Tongue (tissue), 2 donors: ENCODE data around the gene LSM4. TPM values are rescaled to one million over a fixed set of nuclear protein-coding genes. Genes with fewer than 3 reads are reported as not detected.

Experiments
- DNase-seq: peaks from one replicate; pipeline ENCODE4 v3.0.0-alpha.2; 2015
- total RNA-seq: library from RNA; depleted of rRNA; stranded (reverse); fragments of >200 nt; gene quantifications from one replicate; pipeline ENCODE4 v1.2.3, GENCODE V29; 2014

Gene LSM4
- total RNA-seq, 1 donor from 2014 or later, result 143 TPM

GRCh38 chr19:18310966-18311365 is 11.9 kb downstream of the LSM4 start:
- no peak for DNase-seq

DNA sequence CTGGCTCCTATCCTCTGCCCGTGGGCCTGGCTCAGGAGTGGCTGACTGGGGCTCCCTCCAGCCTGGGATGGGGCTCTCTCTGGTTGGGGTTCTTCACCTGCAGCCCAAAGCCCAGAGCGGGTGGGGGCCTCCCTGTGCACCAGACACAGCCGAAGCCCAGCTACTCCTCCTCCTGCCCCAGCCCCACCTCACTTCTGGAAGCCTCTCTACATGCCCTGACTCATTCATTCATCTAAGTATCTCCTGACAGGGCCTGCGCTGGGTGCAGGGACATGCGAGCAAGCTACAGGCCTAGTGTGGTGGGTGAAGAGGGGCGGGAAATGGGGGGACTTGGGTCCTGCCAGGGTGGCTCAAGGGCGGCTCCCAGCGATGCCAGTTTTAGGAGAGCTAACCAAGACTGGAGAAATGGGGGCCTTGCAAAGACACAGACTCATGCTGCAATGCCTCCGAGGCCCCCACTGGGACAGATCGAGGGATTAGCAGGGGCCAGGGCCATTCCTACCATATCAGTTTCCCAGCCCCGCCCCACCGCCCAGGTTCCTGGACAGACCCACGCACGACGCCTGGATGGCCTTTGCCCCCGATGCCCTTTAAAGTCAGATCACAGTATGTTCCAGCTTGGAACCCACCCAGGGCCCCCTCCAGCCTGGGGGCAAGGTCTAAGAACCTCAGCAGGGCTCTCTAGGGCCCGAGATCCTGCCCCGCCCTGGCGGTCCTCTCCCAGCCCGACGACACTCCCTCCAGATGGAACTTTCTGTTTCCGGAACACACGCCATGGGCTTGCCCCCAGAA is 12.6 kb downstream of the LSM4 start:
- no peak for DNase-seq

DNA sequence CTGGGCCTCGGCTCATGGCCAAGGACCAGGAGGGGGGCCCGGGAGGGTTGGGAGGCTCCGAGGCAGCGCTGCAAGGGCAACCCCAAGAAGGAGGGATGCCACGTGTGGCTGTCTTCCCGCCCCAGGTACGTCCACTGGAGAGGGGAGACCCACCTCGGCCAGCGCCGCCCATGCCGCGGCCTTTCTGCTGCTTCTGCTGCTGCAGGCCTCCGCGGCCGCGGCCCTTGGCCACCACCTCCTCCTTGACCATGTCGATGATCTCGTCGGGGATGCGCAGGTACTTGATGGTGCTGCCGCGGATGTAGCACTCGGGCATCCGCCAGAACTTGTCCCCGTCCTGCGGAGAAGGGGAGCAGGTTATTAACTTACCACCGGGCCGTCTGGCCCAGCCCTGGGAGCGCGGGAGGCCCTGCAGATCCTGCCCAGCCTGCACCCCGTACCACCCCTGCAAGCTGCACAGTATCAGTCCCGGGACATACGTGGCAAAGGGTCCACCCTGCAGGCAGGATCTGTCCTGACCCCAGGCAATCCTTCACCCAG is 13.3 kb downstream of the LSM4 start:
- DNase-seq, result no peak

DNA sequence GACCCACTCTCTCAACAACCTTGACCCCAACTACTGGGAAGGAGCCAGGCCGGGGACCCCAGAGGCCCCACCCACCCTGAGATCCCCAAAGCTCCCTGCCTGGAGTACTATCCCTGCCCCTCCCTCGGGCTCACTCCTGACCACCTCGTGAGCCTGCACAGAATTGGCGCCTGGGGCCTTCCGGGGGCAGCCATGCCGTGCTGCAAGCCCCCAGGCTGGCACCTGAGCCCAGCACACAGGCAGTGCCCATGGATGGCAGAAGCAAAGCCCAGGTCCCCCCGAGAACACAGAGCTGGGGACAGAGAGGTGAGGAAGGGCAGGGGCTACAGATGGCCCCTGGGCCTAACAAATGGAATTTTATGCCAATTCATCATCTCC is 13.9 kb downstream of the LSM4 start:
- no peak for DNase-seq

DNA sequence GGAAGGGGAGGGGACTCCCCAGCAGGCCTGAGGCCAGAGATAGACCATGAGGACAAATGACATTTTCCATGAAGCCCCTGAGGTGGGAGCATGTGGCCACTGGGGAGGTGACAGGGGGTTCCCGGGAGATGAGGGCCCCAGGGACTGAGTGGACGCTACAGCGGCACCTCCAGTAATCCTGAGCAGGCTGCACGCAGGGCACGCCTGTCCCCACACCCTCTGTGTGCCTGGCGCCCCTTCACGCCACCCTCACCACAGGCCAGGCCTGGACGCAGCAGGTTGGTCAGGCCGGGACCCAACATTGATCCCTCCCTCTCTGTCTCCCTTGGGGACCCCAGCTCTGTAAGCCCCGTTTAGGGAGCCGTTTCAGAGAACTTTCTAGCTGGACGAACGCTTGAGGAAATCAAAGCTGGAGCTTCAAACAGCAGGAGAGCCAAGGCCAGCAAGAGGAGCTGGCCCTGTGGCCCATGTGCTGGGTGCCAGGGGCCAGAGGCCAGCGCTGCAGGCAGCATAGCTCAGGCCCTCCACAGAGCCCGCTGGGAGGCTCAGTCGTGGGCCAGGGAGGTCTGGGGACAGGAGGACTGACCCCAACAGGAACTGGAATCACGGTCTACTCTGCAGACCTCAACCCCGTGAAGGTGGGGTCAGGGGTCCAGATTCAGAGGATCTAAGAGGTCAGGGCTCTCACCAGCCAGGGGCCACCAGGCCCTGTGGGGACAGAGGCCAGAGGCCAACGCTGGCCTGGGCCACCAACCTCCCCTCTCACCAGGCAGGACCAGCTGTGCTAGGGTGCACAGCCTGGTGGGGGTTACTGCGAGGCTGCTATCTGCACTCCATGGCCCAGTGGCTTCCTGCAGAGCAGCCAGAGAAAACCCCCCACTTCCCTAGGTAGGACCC is 14.6 kb downstream of the LSM4 start:
- no peak for DNase-seq

- DNase-seq, result no peak
These were observed 15.6 kb downstream of the LSM4 start for GRCh38 chr19:18307271-18307681.

DNA sequence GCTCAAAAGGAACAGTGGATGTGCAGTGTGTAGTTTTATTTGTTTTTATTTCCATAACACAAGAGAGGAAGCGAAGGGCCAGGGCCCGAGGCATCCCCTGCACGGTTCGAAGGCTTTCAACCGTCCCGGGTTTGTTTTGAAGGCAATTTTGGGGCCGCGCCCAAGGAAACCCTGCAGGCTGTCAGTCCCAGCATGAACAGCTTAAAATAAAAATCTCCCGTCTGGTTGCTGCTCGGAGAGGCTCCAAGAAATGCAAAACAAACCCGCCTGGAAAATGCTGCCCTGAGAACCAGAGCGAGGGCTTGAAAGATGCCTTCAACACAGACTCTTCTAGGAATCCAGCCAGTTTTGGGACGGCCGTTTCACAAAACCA is 16.0 kb downstream of the LSM4 start:
- peak; percentile 73 for DNase-seq

GRCh38 chr19:18306209-18306887 is 16.5 kb downstream of the LSM4 start:
- no peak for DNase-seq

- DNase-seq, result peak; percentile 91
These were observed 18.2 kb downstream of the LSM4 start for GRCh38 chr19:18304458-18305310.

GRCh38 chr19:18304208-18304457 is 18.7 kb downstream of the LSM4 start:
- DNase-seq, result no peak

DNA sequence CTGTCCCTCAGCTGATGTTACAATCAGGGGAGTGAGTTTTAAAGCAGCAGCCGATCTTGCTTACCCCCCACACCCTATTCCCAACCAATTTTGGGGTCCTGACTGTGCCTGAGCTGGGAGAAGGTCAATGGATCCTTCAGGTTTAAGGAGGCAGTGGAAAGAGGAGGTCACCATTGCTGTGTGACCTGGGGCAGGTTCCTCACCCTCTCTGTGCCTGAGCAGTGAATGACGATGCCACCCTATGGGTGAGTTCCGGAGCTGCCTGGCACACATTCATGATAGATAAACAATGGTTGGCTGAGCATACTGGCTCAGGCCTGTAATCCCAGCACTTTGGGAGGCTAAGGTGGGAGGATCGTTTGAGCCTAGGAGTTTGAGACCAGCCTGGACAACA is 21.2 kb downstream of the LSM4 start:
- DNase-seq, result no peak

DNA sequence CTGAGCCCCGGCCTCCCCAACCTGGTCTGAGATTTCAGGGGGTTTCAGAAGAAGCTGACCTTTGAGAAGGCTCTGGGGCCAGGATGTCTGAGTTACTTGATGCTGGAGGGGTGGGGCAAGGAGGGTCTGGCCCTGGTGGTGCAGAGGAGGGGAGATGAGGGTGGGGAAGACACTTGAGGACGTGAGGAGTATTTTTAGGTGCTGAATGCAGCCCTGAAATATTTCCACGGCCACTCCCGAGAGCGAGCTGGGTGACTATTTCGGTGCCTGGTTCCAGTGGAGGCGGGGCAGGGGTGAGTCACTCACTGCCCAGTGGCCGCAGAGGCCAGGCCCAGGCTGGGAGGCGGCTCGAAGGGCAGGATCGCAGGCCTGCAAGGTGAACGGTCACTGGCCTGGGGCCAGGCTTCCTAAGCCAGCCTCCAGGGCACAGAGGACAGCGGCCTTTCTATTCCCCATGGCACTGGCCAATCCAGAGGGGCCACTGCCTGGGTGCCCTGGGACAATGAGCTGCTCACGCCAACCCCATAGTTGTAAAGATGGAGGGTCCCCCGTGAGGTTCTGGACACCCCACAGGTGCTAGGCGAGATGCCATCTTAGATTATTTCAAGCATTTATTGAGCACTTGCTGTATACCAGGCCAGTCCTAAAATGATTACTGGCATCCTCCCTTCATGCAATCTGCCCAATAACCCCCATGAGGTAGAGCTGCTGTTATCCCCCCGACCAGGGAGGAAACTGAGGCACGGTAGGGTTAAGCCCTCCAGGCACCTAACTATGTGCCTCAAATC is 21.8 kb downstream of the LSM4 start:
- DNase-seq, result peak; percentile 77

DNA sequence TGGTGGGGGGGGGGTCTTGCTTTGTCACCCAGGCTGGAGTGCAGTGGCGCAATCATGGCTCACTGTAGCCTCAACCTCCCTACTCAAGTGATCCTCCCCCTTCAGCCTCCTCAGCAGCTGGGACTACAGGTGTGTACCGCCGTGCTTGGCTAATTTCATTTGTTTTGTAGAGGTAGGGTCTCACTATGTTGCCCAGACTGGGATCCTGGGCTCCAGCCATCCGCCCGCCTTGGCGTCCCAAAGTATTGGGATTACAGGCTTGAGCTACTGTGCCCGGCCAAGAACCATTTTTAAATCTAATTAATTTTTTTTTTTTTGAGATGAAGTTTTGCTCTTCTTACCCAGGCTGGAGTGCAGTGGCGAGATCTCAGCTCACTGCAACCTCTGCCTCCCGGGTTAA is 23.2 kb downstream of the LSM4 start:
- DNase-seq, result no peak

GRCh38 chr19:18298601-18299000 is 24.3 kb downstream of the LSM4 start:
- DNase-seq, result no peak

- no peak for DNase-seq
These were observed 25.6 kb downstream of the LSM4 start for GRCh38 chr19:18297308-18297707.

GRCh38 chr19:18295034-18295451 is 27.8 kb downstream of the LSM4 start:
- DNase-seq, result no peak

- no peak for DNase-seq
These were observed 28.4 kb downstream of the LSM4 start for GRCh38 chr19:18294467-18294864.

DNA sequence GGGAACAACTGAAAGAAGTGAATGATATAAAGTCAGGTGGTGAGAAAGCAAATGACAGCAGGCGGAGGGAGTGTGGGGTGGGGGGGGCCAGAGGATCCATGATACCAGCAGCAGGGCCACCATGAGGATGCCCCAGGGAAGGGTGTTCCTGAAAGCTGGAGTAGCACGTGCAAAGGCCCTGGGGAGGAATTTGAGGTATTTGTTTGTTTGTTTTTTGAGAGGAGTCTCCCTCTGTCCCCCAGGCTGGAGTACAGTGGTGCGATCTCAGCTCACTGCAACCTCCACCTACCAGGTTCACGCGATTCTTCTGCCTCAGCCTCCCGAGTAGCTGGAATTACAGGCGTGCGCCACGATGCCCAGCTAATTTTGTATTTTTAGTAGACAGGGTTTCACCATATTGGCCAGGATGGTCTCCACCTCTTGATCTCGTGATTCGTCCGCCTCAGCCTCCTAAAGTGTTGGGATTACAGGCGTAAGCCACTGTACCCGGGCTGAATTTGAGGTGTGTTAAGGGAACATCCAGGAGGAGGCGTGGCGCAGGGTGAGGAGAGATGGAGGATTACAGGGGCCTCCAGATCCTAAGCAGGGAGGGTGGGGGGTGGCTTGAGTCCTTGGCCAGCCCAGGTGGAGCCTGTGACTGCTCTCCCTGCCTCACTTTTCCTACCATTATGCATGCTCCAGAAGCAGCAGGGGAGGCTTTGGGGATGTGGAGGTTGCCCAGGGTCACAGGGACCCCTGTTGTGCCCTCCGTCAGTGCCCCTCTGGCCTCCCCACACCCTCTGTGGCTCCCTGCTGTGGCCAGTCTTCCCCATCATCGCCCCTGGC is 29.0 kb downstream of the LSM4 start:
- no peak for DNase-seq

GRCh38 chr19:18292810-18293641 is 29.9 kb downstream of the LSM4 start:
- peak; percentile 90 for DNase-seq
